ENCODE measurements around the gene DCUN1D2. TPM values are rescaled to one million over a fixed set of nuclear protein-coding genes. Genes with fewer than 3 reads are reported as not detected.

The DCUN1D2 gene
- polyA plus RNA-seq, 3 donors, result 3.1 to 16.7 (median 6.1) TPM

GRCh38 chr13:113468472-113469201, 21.9 kb downstream of the DCUN1D2 start:
- H3K9me3 ChIP-seq (replicated peaks in 1 of 2; ENCODE audit: control insufficient read depth in 1 of 2, insufficient read depth in 1 of 2, low read length in 2 of 2), result no peaks in the 10 kb centered on the region
- no peak overlapping the region for H3K4me3 ChIP-seq (replicated peaks in 1 of 3; ENCODE audit: low read depth in 2 of 3, low read length in 3 of 3)
- no peak overlapping the region for H2AFZ ChIP-seq (ENCODE audit: insufficient read depth, low read depth, low read length, poor library complexity, severe bottlenecking)
- intact Hi-C loops (cut with micrococcal nuclease), result no loop called here
- no peak for DNase-seq
- H3K9ac ChIP-seq (ENCODE audit: insufficient read depth, low read length, poor library complexity, severe bottlenecking), result no peak overlapping the region
- H3K79me2 ChIP-seq (ENCODE audit: insufficient read depth, low read length), result no peaks in the 10 kb centered on the region
- Mint-ChIP-seq H3K36me3 (peaks cover 36 to 64% of the 10 kb centered on the region in 2 donors), H3K4me1 (peaks cover 15% of the 10 kb centered on the region), H3K27me3 (ENCODE audit: low read depth in 3 of 3) (peaks cover 0 to 2% (median 0%) of the 10 kb centered on the region in 3 donors), H3K4me3 (no peak overlapping the region), H3K27ac (peak overlapping the region in 1 of 7 donors; percentile 16), H3K9me3 (peaks cover 0 to 2% (median 0%) of the 10 kb centered on the region in 7 donors)
- no peak overlapping the region for H3K4me2 ChIP-seq (replicated peaks; ENCODE audit: extremely low read depth, low read length, poor library complexity, severe bottlenecking)
- H4K20me1 ChIP-seq (ENCODE audit: insufficient read depth, low read length), result peaks cover 7% of the 10 kb centered on the region
- peaks cover 17 to 63% of the 10 kb centered on the region in 2 donors for H3K36me3 ChIP-seq (replicated peaks in 1 of 2; ENCODE audit: control insufficient read depth in 1 of 2, insufficient read depth in 2 of 2, low read length in 2 of 2)
- no peaks in the 10 kb centered on the region for H3K27me3 ChIP-seq (ENCODE audit: control insufficient read depth in 2 of 2, insufficient read depth in 2 of 2, low read length in 2 of 2)
- no peaks in the 10 kb centered on the region for H3K4me1 ChIP-seq (ENCODE audit: control insufficient read depth in 1 of 2, insufficient read depth in 2 of 2, low read length in 2 of 2)
- TF ChIP-seq CTCF (IDR thresholded peaks at IDR 0.05), result no peak
- 96% methylated on average over 17 of the region's 22 CpGs for WGBS (ENCODE audit: insufficient coverage)
- no peak overlapping the region for H3K27ac ChIP-seq (ENCODE audit: low read depth in 1 of 2, low read length in 2 of 2)

DNA sequence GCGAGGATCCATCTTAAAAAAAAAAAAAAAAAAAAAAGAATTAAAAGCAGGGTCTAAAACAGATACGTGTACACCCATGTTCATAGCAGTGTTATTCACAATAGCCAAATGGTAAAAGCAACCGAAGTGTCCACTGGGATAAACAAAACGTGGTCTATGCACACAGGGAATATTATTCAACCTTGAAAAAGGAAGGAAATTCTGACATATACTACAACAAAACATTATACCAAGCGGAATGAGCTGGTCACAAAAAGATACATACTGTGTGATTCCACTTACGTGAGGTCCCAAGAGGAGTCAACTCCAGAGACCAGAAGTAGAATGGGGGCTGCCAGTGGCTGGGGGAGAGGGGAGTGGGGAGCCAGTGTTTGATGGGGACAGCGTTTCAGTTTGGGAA, 22.5 kb downstream of the DCUN1D2 start:
- Histone ChIP-seq H2AFZ (ENCODE audit: insufficient read depth, low read depth, low read length, poor library complexity, severe bottlenecking) (no peak overlapping the region), H3K4me1 (ENCODE audit: control insufficient read depth in 1 of 2, insufficient read depth in 2 of 2, low read length in 2 of 2) (no peaks in the 10 kb centered on the region), H3K27me3 (ENCODE audit: control insufficient read depth in 2 of 2, insufficient read depth in 2 of 2, low read length in 2 of 2) (no peaks in the 10 kb centered on the region), H4K20me1 (ENCODE audit: insufficient read depth, low read length) (peaks cover 7% of the 10 kb centered on the region), H3K4me2 (replicated peaks; ENCODE audit: extremely low read depth, low read length, poor library complexity, severe bottlenecking) (no peak overlapping the region), H3K9ac (ENCODE audit: insufficient read depth, low read length, poor library complexity, severe bottlenecking) (no peak overlapping the region), H3K4me3 (replicated peaks in 1 of 3; ENCODE audit: low read depth in 2 of 3, low read length in 3 of 3) (no peak overlapping the region), H3K27ac (ENCODE audit: low read depth in 1 of 2, low read length in 2 of 2) (no peak overlapping the region), H3K9me3 (replicated peaks in 1 of 2; ENCODE audit: control insufficient read depth in 1 of 2, insufficient read depth in 1 of 2, low read length in 2 of 2) (no peaks in the 10 kb centered on the region), H3K79me2 (ENCODE audit: insufficient read depth, low read length) (no peaks in the 10 kb centered on the region), H3K36me3 (replicated peaks in 1 of 2; ENCODE audit: control insufficient read depth in 1 of 2, insufficient read depth in 2 of 2, low read length in 2 of 2) (peaks cover 17 to 57% of the 10 kb centered on the region in 2 donors)
- Mint-ChIP-seq H3K27me3 (ENCODE audit: low read depth in 3 of 3) (peaks cover 0 to 2% (median 0%) of the 10 kb centered on the region in 3 donors), H3K4me3 (no peak overlapping the region), H3K4me1 (peaks cover 15% of the 10 kb centered on the region), H3K9me3 (peaks cover 0 to 2% (median 0%) of the 10 kb centered on the region in 7 donors), H3K27ac (no peak overlapping the region), H3K36me3 (peaks cover 40 to 69% of the 10 kb centered on the region in 2 donors)
- intact Hi-C loops (cut with micrococcal nuclease), result no loop called here
- no peak for DNase-seq
- TF ChIP-seq CTCF (IDR thresholded peaks at IDR 0.05), result no peak
- 100% methylated on average over 2 of the region's 7 CpGs for WGBS (ENCODE audit: insufficient coverage)
